Measurements from ENCODE around the gene ZNF239. TPM values are rescaled to one million over a fixed set of nuclear protein-coding genes. Genes with fewer than 3 reads are reported as not detected.
A peak's percentile ranks its signal among the peaks of the same experiment; 100 is the strongest.
"Not testable (repeated sequence)": the region's sequence is repeated elsewhere in the genome, so short reads cannot be mapped to it uniquely, and the experiment has no call there.

ZNF239 gene
- 2.7 and 3.0 TPM in 2 replicates for total RNA-seq (2014; rRNA removed; shearing (Covaris generic))

GRCh38 chr10:43574001-43574892 lies at the start of gene ZNF239:
ZNF239 (minus strand) TSS chr10:43574616; CDS start chr10:43558079, 16,537 bp downstream.
- Histone ChIP-seq H3K4me3 (ENCODE audit: insufficient read depth, low read depth, low read length) (peak within 1 kb of the TSS; percentile 62), H3K27me3 (ENCODE audit: control insufficient read depth, insufficient read depth, low read length) (peaks cover 14% of the 10 kb centered on the region), H3K36me3 (replicated peaks; ENCODE audit: control insufficient read depth, insufficient read depth, low read length) (peaks cover 1% of the 10 kb centered on the region; the same call in 1 of the 2 replicates)
- peak; percentile 71 for DNase-seq

GRCh38 chr10:43623351-43623750 lies 48.9 kb upstream of the ZNF239 start:
- H3K36me3 ChIP-seq (replicated peaks; ENCODE audit: control insufficient read depth, insufficient read depth, low read length), result no peaks in the 10 kb centered on the region
- no peak overlapping the region for H3K4me3 ChIP-seq (ENCODE audit: insufficient read depth, low read depth, low read length)
- no peak for DNase-seq
- H3K27me3 ChIP-seq (ENCODE audit: control insufficient read depth, insufficient read depth, low read length), result no peaks in the 10 kb centered on the region

DNA sequence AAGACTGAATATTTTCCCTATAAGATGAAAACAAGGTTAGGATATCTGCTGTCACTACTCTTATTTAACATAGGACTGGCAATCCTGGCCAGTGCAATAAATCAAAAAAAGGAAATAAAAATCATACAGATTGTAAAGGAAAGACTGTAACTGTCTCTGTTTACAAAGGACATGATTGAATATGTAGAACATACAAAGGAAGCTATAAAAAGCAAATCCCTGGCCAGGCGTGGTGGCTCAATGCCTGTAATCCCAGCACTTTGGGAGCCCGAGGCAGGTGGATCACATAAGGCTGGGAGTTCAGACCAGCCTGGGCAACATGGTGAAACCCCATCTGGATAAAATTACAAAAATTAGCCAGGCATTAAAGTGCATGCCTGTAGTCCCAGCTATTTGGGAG lies 47.6 kb upstream of the ZNF239 start:
- H3K4me3 ChIP-seq (ENCODE audit: insufficient read depth, low read depth, low read length), result no peak overlapping the region
- H3K27me3 ChIP-seq (ENCODE audit: control insufficient read depth, insufficient read depth, low read length), result no peaks in the 10 kb centered on the region
- DNase-seq, result no peak
- no peaks in the 10 kb centered on the region for H3K36me3 ChIP-seq (replicated peaks; ENCODE audit: control insufficient read depth, insufficient read depth, low read length)

- no peak for DNase-seq
- no peaks in the 10 kb centered on the region; the same call in 1 of the 2 replicates for H3K36me3 ChIP-seq (replicated peaks; ENCODE audit: control insufficient read depth, insufficient read depth, low read length)
- H3K27me3 ChIP-seq (ENCODE audit: control insufficient read depth, insufficient read depth, low read length), result no peaks in the 10 kb centered on the region
- no peak overlapping the region for H3K4me3 ChIP-seq (ENCODE audit: insufficient read depth, low read depth, low read length)
Observed at GRCh38 chr10:43619368-43619767, 45.0 kb upstream of the ZNF239 start.

- no peak for DNase-seq
- Histone ChIP-seq H3K36me3 (replicated peaks; ENCODE audit: control insufficient read depth, insufficient read depth, low read length) (no peaks in the 10 kb centered on the region; the same call in none of the 2 replicates), H3K4me3 (ENCODE audit: insufficient read depth, low read depth, low read length) (no peak overlapping the region), H3K27me3 (ENCODE audit: control insufficient read depth, insufficient read depth, low read length) (no peaks in the 10 kb centered on the region)
Observed at GRCh38 chr10:43616697-43617370, 42.4 kb upstream of the ZNF239 start.

DNA sequence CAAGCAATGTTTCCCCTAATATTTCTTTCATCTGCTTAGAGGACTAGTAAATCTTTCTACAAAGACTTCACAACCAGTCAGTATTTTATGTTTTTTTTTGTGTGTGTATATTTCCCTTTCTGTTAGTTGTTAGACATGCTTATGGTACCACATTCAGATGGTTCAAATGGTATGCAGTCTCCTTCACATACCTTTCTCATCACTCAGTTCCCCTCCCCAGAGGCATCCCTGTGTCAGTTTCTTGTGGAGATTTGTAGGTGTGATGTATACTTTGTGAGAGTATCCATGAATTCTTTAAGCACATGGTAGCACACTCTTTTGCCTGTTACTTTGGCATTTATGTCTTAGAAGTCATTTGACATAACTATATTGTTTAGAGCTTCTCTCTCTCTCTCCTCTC lies 36.2 kb upstream of the ZNF239 start:
- Histone ChIP-seq H3K36me3 (replicated peaks; ENCODE audit: control insufficient read depth, insufficient read depth, low read length) (peaks cover 2% of the 10 kb centered on the region; the same call in 1 of the 2 replicates), H3K27me3 (ENCODE audit: control insufficient read depth, insufficient read depth, low read length) (peaks cover 2% of the 10 kb centered on the region), H3K4me3 (ENCODE audit: insufficient read depth, low read depth, low read length) (no peak overlapping the region)
- DNase-seq, result no peak

DNA sequence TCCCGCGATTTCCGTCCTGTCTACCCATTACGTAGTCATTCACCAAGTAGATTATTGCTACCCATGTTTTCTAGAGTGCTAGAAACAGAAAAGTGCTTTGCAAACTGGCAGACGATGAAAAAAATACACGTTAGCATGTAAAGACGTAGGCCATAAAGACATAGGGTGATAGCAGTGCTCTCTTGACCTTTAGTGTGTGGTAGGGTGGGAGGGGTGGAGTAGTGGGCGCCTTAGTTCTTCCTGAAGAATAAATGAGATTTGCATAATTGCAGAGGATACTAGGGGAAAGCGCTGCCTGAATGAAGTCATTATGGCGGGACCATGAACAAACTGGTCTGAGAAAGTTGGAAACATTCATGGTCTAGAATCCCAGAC lies 32.8 kb upstream of the ZNF239 start:
- Histone ChIP-seq H3K27me3 (ENCODE audit: control insufficient read depth, insufficient read depth, low read length) (peaks cover 2% of the 10 kb centered on the region), H3K36me3 (replicated peaks; ENCODE audit: control insufficient read depth, insufficient read depth, low read length) (peaks cover 2% of the 10 kb centered on the region; the same call in 1 of the 2 replicates), H3K4me3 (ENCODE audit: insufficient read depth, low read depth, low read length) (no peak overlapping the region; the same call in 1 of the 2 replicates)
- no peak for DNase-seq

- Histone ChIP-seq H3K4me3 (ENCODE audit: insufficient read depth, low read depth, low read length) (peak within 1 kb of the TSS; percentile 71), H3K36me3 (replicated peaks; ENCODE audit: control insufficient read depth, insufficient read depth, low read length) (peaks cover 2% of the 10 kb centered on the region; the same call in 1 of the 2 replicates), H3K27me3 (ENCODE audit: control insufficient read depth, insufficient read depth, low read length) (peaks cover 2% of the 10 kb centered on the region)
- peak; percentile 89 for DNase-seq
Observed at GRCh38 chr10:43606323-43607198, 32.1 kb upstream of the ZNF239 start, which contains the start of gene ZNF485. ZNF485 (plus strand) TSS chr10:43606438; CDS start chr10:43607051, 613 bp downstream.

- Histone ChIP-seq H3K36me3 (replicated peaks; ENCODE audit: control insufficient read depth, insufficient read depth, low read length) (peaks cover 2% of the 10 kb centered on the region; the same call in 1 of the 2 replicates), H3K4me3 (ENCODE audit: insufficient read depth, low read depth, low read length) (no peak overlapping the region), H3K27me3 (ENCODE audit: control insufficient read depth, insufficient read depth, low read length) (peaks cover 2% of the 10 kb centered on the region)
- no peak for DNase-seq
Observed at GRCh38 chr10:43605850-43606322, 31.5 kb upstream of the ZNF239 start.

DNA sequence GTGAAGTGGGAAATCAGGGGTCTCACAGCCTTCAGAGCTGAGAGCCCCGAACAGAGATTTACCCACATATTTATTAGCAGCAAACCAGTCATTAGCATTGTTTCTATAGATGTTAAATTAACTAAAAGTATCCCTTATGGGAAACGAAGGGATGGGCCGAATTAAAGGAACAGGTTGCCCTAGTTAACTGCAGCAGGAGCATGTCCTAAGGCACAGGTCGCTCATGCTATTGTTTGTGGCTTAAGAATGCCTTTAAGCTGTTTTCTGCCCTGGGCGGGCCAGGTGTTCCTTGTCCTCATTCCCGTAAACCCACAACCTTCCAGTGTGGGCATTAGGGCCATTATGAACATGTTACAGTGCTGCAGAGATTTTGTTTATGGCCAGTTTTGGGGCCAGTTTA lies 27.2 kb upstream of the ZNF239 start:
- not testable (repeated sequence) for H3K4me3 ChIP-seq (ENCODE audit: insufficient read depth, low read depth, low read length); H3K27me3 ChIP-seq (ENCODE audit: control insufficient read depth, insufficient read depth, low read length); DNase-seq; H3K36me3 ChIP-seq (replicated peaks; ENCODE audit: control insufficient read depth, insufficient read depth, low read length)

DNA sequence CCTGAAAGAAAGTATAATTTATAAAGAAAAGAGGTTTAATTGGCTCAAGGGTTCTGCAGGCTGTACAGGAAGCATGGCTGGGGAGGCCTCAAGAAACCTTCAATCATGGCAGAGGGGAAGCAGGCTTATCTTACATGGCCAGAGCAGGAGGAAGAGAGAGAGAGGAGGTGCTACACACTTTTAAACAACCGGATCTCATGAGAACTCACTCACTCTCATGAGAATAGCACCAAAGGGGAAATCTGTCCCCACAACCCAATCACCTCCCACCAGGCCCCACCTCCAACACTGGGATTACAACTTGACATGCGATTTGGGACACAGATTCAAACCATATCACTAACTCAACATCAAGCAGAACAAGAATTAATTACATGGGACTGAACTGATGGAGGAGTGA lies 24.9 kb upstream of the ZNF239 start:
- Histone ChIP-seq H3K36me3 (replicated peaks; ENCODE audit: control insufficient read depth, insufficient read depth, low read length) (no peaks in the 10 kb centered on the region), H3K27me3 (ENCODE audit: control insufficient read depth, insufficient read depth, low read length) (no peaks in the 10 kb centered on the region), H3K4me3 (ENCODE audit: insufficient read depth, low read depth, low read length) (no peak overlapping the region)
- no peak for DNase-seq

DNA sequence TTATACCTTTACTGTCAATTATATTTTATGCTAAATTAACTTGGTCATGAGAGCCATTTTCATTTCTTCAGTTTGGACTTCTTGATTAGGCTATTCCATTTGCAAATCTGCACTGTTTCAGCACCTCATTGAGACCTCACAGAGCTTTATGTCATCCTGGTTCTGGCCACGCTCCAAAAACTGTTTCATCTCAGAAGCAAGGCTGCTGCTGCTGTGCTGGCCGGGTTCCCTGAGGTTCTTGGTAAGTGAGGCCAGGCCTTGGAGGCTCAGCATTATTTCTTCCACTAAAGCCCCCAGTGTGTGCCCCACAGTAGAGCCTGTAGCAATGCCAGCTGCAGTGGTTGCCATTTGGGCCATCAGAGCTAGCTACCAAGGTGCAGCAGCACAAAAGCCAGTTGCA lies 24.0 kb upstream of the ZNF239 start:
- no peaks in the 10 kb centered on the region for H3K36me3 ChIP-seq (replicated peaks; ENCODE audit: control insufficient read depth, insufficient read depth, low read length)
- no peaks in the 10 kb centered on the region for H3K27me3 ChIP-seq (ENCODE audit: control insufficient read depth, insufficient read depth, low read length)
- no peak for DNase-seq
- no peak overlapping the region for H3K4me3 ChIP-seq (ENCODE audit: insufficient read depth, low read depth, low read length)

DNA sequence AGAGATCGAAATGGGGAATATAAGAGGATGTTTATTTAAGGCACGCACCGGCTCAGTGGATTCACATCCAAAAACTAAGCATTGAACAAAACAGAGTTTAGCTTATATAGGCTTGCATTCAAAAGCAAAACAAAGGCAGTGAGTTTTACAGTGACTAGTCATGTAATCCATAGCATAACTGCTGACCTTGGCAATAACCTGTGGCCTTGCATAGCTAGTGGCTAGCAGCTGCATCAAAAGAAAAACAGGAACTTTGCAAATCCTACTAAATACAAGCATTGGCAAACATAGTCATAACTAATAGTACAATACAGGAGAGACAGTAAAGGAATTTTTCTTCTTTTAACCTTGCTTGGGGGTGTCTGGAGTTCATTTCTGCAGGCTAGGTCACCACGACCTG lies 22.1 kb upstream of the ZNF239 start:
- no peak overlapping the region for H3K4me3 ChIP-seq (ENCODE audit: insufficient read depth, low read depth, low read length)
- no peaks in the 10 kb centered on the region for H3K27me3 ChIP-seq (ENCODE audit: control insufficient read depth, insufficient read depth, low read length)
- no peak for DNase-seq
- no peaks in the 10 kb centered on the region for H3K36me3 ChIP-seq (replicated peaks; ENCODE audit: control insufficient read depth, insufficient read depth, low read length)

- no peak for DNase-seq
- Histone ChIP-seq H3K36me3 (replicated peaks; ENCODE audit: control insufficient read depth, insufficient read depth, low read length) (no peaks in the 10 kb centered on the region), H3K4me3 (ENCODE audit: insufficient read depth, low read depth, low read length) (no peak overlapping the region), H3K27me3 (ENCODE audit: control insufficient read depth, insufficient read depth, low read length) (no peaks in the 10 kb centered on the region)
Observed at GRCh38 chr10:43595739-43596298, 21.4 kb upstream of the ZNF239 start.

All from H7 (cell line).